ENCODE data around the gene CUL2.

The CUL2 gene

GRCh38 chr10:35126062-35126529 is 36.0 kb upstream of the CUL2 start:
- peak overlapping the region; percentile 59 for H3K27ac ChIP-seq (ENCODE audit: low read depth, low read length)
- no peaks in the 10 kb centered on the region for H3K9me3 ChIP-seq (ENCODE audit: control insufficient read depth, insufficient read depth, low read length)
- peak overlapping the region; percentile 97 for H3K4me2 ChIP-seq (ENCODE audit: low read length)
- peaks cover 13% of the 10 kb centered on the region; the same call in 1 of the 2 replicates for H3K36me3 ChIP-seq (ENCODE audit: control insufficient read depth, low read length)
- peaks cover 35% of the 10 kb centered on the region for H3K4me1 ChIP-seq (ENCODE audit: control insufficient read depth, low read length)
- peaks cover 42% of the 10 kb centered on the region for H3K79me2 ChIP-seq (ENCODE audit: control insufficient read depth, low read length)
- peaks cover 19% of the 10 kb centered on the region for H3F3A ChIP-seq (ENCODE audit: control insufficient read depth, insufficient read depth)
- H3K27me3 ChIP-seq (ENCODE audit: control insufficient read depth, low read length) = no peaks in the 10 kb centered on the region
- peak overlapping the region; percentile 84 for H3K4me3 ChIP-seq (ENCODE audit: low read length)
- no peak for TF ChIP-seq EZH2phosphoT487 (IDR thresholded peaks at IDR 0.05; ENCODE audit: borderline replicate concordance, low read length)
- TF ChIP-seq CTCF (IDR thresholded peaks at IDR 0.05; ENCODE audit: low read depth, low read length, poor library complexity, severe bottlenecking) = no peak
- H3K9me2 ChIP-seq (replicated peaks; ENCODE audit: control insufficient read depth, low read length) = no peaks in the 10 kb centered on the region
- no peaks in the 10 kb centered on the region for H4K20me1 ChIP-seq (ENCODE audit: control insufficient read depth, insufficient read depth, low read depth, low read length)

- Histone ChIP-seq H3K4me2 (ENCODE audit: low read length) (no peak overlapping the region), H4K20me1 (ENCODE audit: control insufficient read depth, insufficient read depth, low read depth, low read length) (no peaks in the 10 kb centered on the region), H3K27ac (ENCODE audit: low read depth, low read length) (no peak overlapping the region), H3F3A (ENCODE audit: control insufficient read depth, insufficient read depth) (peaks cover 10% of the 10 kb centered on the region), H3K4me3 (ENCODE audit: low read length) (no peak overlapping the region), H3K27me3 (ENCODE audit: control insufficient read depth, low read length) (no peaks in the 10 kb centered on the region), H3K36me3 (ENCODE audit: control insufficient read depth, low read length) (peaks cover 13% of the 10 kb centered on the region; the same call in 1 of the 2 replicates), H3K9me3 (ENCODE audit: control insufficient read depth, insufficient read depth, low read length) (no peaks in the 10 kb centered on the region), H3K4me1 (ENCODE audit: control insufficient read depth, low read length) (peaks cover 20% of the 10 kb centered on the region), H3K9me2 (replicated peaks; ENCODE audit: control insufficient read depth, low read length) (no peaks in the 10 kb centered on the region), H3K79me2 (ENCODE audit: control insufficient read depth, low read length) (peaks cover 28% of the 10 kb centered on the region)
- no peak for TF ChIP-seq CTCF (IDR thresholded peaks at IDR 0.05; ENCODE audit: low read depth, low read length, poor library complexity, severe bottlenecking)
- no peak for TF ChIP-seq EZH2phosphoT487 (IDR thresholded peaks at IDR 0.05; ENCODE audit: borderline replicate concordance, low read length)
Measured at GRCh38 chr10:35124540-35124939, 34.4 kb upstream of the CUL2 start.

GRCh38 chr10:35119378-35119777 is 29.2 kb upstream of the CUL2 start:
- Histone ChIP-seq H3K9me2 (replicated peaks; ENCODE audit: control insufficient read depth, low read length) (no peaks in the 10 kb centered on the region), H3K27ac (ENCODE audit: low read depth, low read length) (no peak overlapping the region), H3K4me3 (ENCODE audit: low read length) (no peak overlapping the region), H3K36me3 (ENCODE audit: control insufficient read depth, low read length) (no peaks in the 10 kb centered on the region), H4K20me1 (ENCODE audit: control insufficient read depth, insufficient read depth, low read depth, low read length) (no peaks in the 10 kb centered on the region), H3K9me3 (ENCODE audit: control insufficient read depth, insufficient read depth, low read length) (no peaks in the 10 kb centered on the region), H3K79me2 (ENCODE audit: control insufficient read depth, low read length) (no peaks in the 10 kb centered on the region), H3K4me1 (ENCODE audit: control insufficient read depth, low read length) (no peaks in the 10 kb centered on the region), H3K4me2 (ENCODE audit: low read length) (no peak overlapping the region), H3F3A (ENCODE audit: control insufficient read depth, insufficient read depth) (no peaks in the 10 kb centered on the region), H3K27me3 (ENCODE audit: control insufficient read depth, low read length) (peaks cover 6% of the 10 kb centered on the region; the same call in 1 of the 2 replicates)
- no peak for TF ChIP-seq EZH2phosphoT487 (IDR thresholded peaks at IDR 0.05; ENCODE audit: borderline replicate concordance, low read length)
- TF ChIP-seq CTCF (IDR thresholded peaks at IDR 0.05; ENCODE audit: low read depth, low read length, poor library complexity, severe bottlenecking) = no peak

Measured in DOHH2 (cell line).